SK-N-MC (cell line): ENCODE measurements around the gene FHOD3.

Experiments
- EZH2 ChIP-seq: fragments of 200-600 bp; sonication (generic); IDR thresholded peaks from one replicate; pipeline ENCODE4 v1.6.1; 2017; ENCODE audit warnings: antibody characterized with exemption
- FOXP2 ChIP-seq: optimal IDR thresholded peaks from 2 replicates; pipeline ENCODE3; 2011; ENCODE audit warnings: mild to moderate bottlenecking, moderate library complexity; ENCODE audit not compliant: insufficient read depth; ENCODE audit errors: extremely low read length, control extremely low read depth
- POLR2AphosphoS5 ChIP-seq: IDR thresholded peaks from 2 replicates; pipeline ENCODE4 v1.6.1; 2012; ENCODE audit warnings: mild to moderate bottlenecking, low read depth, low read length, borderline replicate concordance

- TF ChIP-seq POLR2AphosphoS5 (no peak), EZH2 (no peak), FOXP2 (no peak)
These were observed 158.4 kb downstream of the FHOD3 start for GRCh38 chr18:36455931-36456330.
